TTC549 (cell line): ENCODE results near the gene RAD52.

Experiments
- FAIRE-seq: peaks from 2 replicates; lab custom pipeline; 2012; peaks lifted over from hg19 to GRCh38; lab: Jason Lieb, UNC

RAD52 gene

GRCh38 chr12:868722-869121, 80.8 kb downstream of the RAD52 start:
- FAIRE-seq: no peak

GRCh38 chr12:867905-868304, 81.6 kb downstream of the RAD52 start:
- no peak for FAIRE-seq

DNA sequence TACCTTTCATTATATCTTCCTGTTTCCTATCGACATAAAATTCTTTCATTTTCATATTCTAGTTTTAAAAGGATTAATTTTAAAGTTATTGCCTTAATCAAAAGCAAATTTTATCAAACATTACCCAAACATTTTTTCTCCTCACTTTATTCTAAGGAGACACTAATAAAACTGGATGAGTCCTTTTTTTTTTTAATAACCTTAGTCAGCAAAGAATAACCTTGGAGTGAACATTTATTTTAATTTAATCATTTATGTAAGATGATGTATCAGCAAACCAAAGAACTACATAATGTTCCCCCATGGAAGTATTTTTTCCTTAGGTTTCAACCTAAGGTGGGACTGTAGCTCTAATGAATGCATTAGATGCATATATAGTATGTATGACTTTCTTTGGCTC, 83.9 kb downstream of the RAD52 start:
- no peak for FAIRE-seq

DNA sequence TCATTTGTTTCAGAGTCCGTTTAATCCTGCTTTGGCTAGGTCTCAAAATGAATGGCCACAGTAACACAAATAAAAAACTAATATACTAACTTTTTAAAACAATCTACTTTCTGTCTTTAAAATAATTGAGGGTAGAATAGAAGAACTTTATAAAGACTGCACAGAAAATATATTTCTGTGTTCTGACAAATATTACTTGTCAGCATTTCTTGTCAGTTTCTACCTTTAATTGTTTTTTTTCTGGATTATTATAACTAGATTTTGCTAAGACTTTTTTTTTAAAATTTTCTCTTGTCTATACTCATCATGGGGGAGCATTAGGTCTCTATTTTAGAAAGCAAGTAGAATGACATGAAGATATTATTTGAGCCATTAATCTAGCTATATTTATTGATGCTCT, 86.2 kb downstream of the RAD52 start:
- FAIRE-seq: no peak

- FAIRE-seq: no peak
Measured at GRCh38 chr12:862303-862911, 87.1 kb downstream of the RAD52 start.
